Spleen (tissue), 11 donors: ENCODE data around the gene CHSY3. TPM values are rescaled to one million over a fixed set of nuclear protein-coding genes. Genes with fewer than 3 reads are reported as not detected.

Experiments used
- DNase-seq: peaks from one replicate; pipeline ENCODE4 v3.0.0-alpha.2; 2020
- H3K27ac ChIP-seq, 8 donors: fragments of 200-600 bp; sonication (generic) in 7 of 8; 1 replicate in 4 of 8; 2 replicates in 4 of 8; pipeline versions ENCODE4 v1.5.0 to v1.8.0; 2016 to 2021; ENCODE audit warnings: inconsistent platforms in 4 of 8, mild to moderate bottlenecking in 4 of 8, moderate library complexity in 1 of 8
- H3K27me3 ChIP-seq, 7 donors: fragments of 200-600 bp; sonication (generic) in 6 of 7; replicated peaks in 1 of 7; 1 replicate in 4 of 7; 2 replicates in 3 of 7; pipeline versions ENCODE4 v1.5.0 to v1.8.0; 2016 to 2021; ENCODE audit warnings: inconsistent platforms in 3 of 7, mild to moderate bottlenecking in 1 of 7
- H3K36me3 ChIP-seq, 6 donors: fragments of 200-600 bp; sonication (generic) in 5 of 6; 1 replicate in 4 of 6; 2 replicates in 2 of 6; pipeline versions ENCODE4 v1.5.0 to v1.8.0; 2016 to 2021; ENCODE audit warnings: inconsistent platforms in 2 of 6
- H3K4me1 ChIP-seq, 6 donors: fragments of 200-600 bp; sonication (generic) in 5 of 6; 1 replicate in 3 of 6; 2 replicates in 3 of 6; pipeline versions ENCODE4 v1.5.0 to v1.8.0; 2016 to 2021; ENCODE audit warnings: inconsistent platforms in 3 of 6
- H3K4me3 ChIP-seq, 8 donors: fragments of 200-600 bp; sonication (generic) in 7 of 8; 1 replicate in 4 of 8; 2 replicates in 4 of 8; pipeline versions ENCODE4 v1.5.0 to v1.8.0; 2016 to 2021; ENCODE audit warnings: inconsistent platforms in 4 of 8, mild to moderate bottlenecking in 4 of 8, moderate library complexity in 2 of 8
- H3K9me3 ChIP-seq, 8 donors: fragments of 200-600 bp; sonication (generic) in 7 of 8; 1 replicate in 4 of 8; 2 replicates in 4 of 8; pipeline versions ENCODE4 v1.5.0 to v1.8.0; 2016 to 2021; ENCODE audit warnings: inconsistent platforms in 4 of 8
- POLR2A ChIP-seq, 3 donors: fragments of 450-650 bp; IDR thresholded peaks; one replicate each; pipeline ENCODE4 v1.5.1; 2017; ENCODE audit warnings: antibody characterized with exemption in 3 of 3, mild to moderate bottlenecking in 1 of 3
- POLR2AphosphoS5 ChIP-seq, 3 donors: sonication (generic); formaldehyde crosslinking; IDR thresholded peaks; one replicate each; pipeline ENCODE4 v1.5.1; 2017; ENCODE audit warnings: antibody characterized with exemption in 3 of 3
- WGBS, 5 donors: extraction: QIAGEN DNeasy Blood & Tissue Kit in 3 of 5; methylation state at CpG; one replicate each; pipeline versions ENCODE4 v1.1.5 to v1.1.7; 2013 to 2018; 5-methylcytosine and 5-hydroxymethylcytosine counted together
- intact Hi-C: fragments of 100-400 bp; cut with DNase I; formaldehyde crosslinking; loops from one replicate; pipeline ENCODE4 v1.15.0; 2023; ENCODE audit warnings: low total_unique reads
- polyA plus RNA-seq, 3 donors: library from polyadenylated mRNA; stranded (reverse); fragments of 200-250 nt; gene quantifications; one replicate each; pipeline ENCODE4 v1.2.1, GENCODE V29; 2013
- total RNA-seq, 7 donors: library from RNA; depleted of rRNA in 3 of 7; stranded (reverse); fragments of >200 nt in 3 of 7; fragmentation: NEBNext Ultra II Directional in 4 of 7; extraction: Animal tissue kit (Norgen Biotek cat#: 25700) in 4 of 7; gene quantifications; one replicate each; pipeline versions ENCODE4 v1.1.0 to v1.2.1, GENCODE V29; 2016 to 2021
- TF ChIP-seq, protein P1 (sequence below), 11 experiments: fragments of 200-600 bp in 7 of 11; fragments of 450-650 bp in 4 of 11; sonication (generic) in 4 of 11; IDR thresholded peaks in 8 of 11; conservative IDR thresholded peaks in 3 of 11; 1 replicate in 7 of 11; 2 replicates in 4 of 11; pipeline versions ENCODE4 v1.4.0 to v1.8.0; 2016 to 2021; ENCODE audit warnings: antibody characterized with exemption in 11 of 11, inconsistent platforms in 4 of 11, mild to moderate bottlenecking in 1 of 11
- donor health status: healthy with polysubstance abuse.
- donor health status: DM: no; HTN: no; CAD: no; lungs with moderate emphysema.
- donor health status: DM: no; HTN: no; CAD: no.
- donor health status: Bipolar disorder and iron deficiency.
- donor health status: healthy.
- donor health status: DM: no; HTN: no; CAD: no.
- donor health status: DM: yes; HTN: yes; CAD: no.

CHSY3 gene
- total and polyA plus RNA-seq, 10 donors = 0.07 to 3.0 (median 1.5) TPM

DNA sequence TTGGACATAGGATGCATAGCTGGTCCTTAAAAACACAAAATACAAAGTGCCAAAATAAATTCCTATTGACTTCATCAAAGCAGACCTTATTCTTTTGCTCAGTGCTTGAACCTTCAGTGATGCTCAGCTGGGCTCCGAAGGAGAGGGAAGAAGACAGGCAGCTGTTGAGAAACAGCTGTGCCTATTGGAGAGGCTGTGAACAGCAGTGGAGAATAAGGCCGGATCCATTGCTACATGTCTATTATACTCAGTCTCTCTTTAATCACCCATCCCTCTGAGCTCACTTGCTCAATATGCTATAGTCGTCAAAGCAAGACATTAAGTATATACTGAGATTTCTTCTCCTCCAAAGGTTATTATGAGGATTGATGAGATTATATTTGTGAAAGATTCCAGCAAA is 174.4 kb downstream of the CHSY3 start:
- Histone ChIP-seq H3K36me3 (no peaks in the 10 kb centered on the region), H3K27ac (no peak overlapping the region), H3K9me3 (no peaks in the 10 kb centered on the region), H3K27me3 (no peaks in the 10 kb centered on the region), H3K4me1 (no peaks in the 10 kb centered on the region), H3K4me3 (no peak overlapping the region)
- 76 to 88% (median 82%) methylated on average over 3 of the region's 3 CpGs for WGBS, 5 donors
- TF ChIP-seq POLR2A (IDR thresholded peaks at IDR 0.05) = no peak
- TF ChIP-seq POLR2AphosphoS5 (IDR thresholded peaks at IDR 0.05) = no peak
- TF ChIP-seq, protein P1, sequence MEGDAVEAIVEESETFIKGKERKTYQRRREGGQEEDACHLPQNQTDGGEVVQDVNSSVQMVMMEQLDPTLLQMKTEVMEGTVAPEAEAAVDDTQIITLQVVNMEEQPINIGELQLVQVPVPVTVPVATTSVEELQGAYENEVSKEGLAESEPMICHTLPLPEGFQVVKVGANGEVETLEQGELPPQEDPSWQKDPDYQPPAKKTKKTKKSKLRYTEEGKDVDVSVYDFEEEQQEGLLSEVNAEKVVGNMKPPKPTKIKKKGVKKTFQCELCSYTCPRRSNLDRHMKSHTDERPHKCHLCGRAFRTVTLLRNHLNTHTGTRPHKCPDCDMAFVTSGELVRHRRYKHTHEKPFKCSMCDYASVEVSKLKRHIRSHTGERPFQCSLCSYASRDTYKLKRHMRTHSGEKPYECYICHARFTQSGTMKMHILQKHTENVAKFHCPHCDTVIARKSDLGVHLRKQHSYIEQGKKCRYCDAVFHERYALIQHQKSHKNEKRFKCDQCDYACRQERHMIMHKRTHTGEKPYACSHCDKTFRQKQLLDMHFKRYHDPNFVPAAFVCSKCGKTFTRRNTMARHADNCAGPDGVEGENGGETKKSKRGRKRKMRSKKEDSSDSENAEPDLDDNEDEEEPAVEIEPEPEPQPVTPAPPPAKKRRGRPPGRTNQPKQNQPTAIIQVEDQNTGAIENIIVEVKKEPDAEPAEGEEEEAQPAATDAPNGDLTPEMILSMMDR (IDR thresholded peaks at IDR 0.05 in 8 of 11, conservative IDR thresholded peaks at IDR 0.05 in 3 of 11) = no peak
- intact Hi-C loops = no loop called here
- DNase-seq = no peak

DNA sequence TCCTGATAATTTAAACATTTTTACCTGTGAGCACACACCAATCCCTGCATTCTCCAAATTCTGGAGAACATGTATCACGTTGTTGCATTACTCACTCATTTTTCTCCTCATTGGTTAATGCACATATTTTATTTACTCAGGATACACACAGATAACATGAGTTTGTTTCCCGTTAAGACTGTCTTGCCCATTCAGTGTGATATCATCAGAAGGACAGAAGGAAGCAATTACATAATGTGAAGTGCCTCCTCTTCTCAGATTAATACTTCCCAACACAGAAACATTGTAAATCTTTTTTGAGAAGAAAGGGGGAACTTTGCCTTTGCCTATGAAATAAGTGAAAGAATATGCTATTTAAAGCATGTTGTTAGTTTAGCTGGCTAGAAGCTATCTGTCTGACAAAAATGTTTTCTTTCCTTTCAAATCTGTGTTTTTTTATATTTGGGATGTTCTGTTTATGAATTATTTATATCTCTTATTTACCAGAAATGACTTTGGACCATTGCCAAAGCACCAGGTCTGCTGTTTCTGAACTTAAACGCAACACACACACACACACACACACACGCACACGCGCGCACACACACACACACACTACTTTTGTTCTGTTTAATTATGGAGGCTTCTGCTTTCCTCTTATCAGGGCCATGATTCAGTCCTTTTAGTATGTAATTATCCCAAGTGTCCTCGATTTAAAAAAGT is 186.5 kb downstream of the CHSY3 start:
- WGBS, 5 donors = 54 to 81% (median 70%) methylated on average over 8 of the region's 8 CpGs
- H3K36me3 ChIP-seq = no peaks in the 10 kb centered on the region
- H3K9me3 ChIP-seq = peaks cover 0 to 18% (median 11%) of the 10 kb centered on the region in 8 donors
- no peaks in the 10 kb centered on the region for H3K27me3 ChIP-seq
- intact Hi-C loops = no loop called here
- no peak overlapping the region for H3K27ac ChIP-seq
- no peaks in the 10 kb centered on the region for H3K4me1 ChIP-seq
- TF ChIP-seq, protein P1 (IDR thresholded peaks at IDR 0.05 in 8 of 11, conservative IDR thresholded peaks at IDR 0.05 in 3 of 11) = no peak
- TF ChIP-seq POLR2AphosphoS5 (IDR thresholded peaks at IDR 0.05) = no peak
- no peak for TF ChIP-seq POLR2A (IDR thresholded peaks at IDR 0.05)
- no peak overlapping the region for H3K4me3 ChIP-seq
- no peak for DNase-seq

DNA sequence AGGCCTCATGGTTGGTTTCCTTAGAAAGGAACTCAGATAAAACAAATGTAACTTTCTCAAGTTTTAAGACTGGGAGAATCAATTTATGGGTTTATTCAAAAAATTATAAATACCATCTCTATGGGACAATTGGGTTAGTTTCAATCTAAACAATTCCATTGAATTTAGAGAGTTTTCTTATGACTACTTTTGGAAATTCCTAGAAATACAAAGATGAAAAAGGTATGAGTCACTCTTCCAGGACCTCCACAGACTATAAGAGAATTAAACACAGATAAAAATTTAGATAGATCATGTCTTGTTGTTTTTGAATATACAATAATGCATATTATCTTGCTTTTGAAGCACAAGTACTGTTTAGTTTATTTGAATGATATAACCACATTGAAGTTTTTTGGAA is 188.7 kb downstream of the CHSY3 start:
- no peaks in the 10 kb centered on the region for H3K36me3 ChIP-seq
- H3K27me3 ChIP-seq = no peaks in the 10 kb centered on the region
- peaks cover 0 to 18% (median 11%) of the 10 kb centered on the region in 8 donors for H3K9me3 ChIP-seq
- no peaks in the 10 kb centered on the region for H3K4me1 ChIP-seq
- no peak overlapping the region for H3K4me3 ChIP-seq
- H3K27ac ChIP-seq = no peak overlapping the region
- TF ChIP-seq, protein P1 (IDR thresholded peaks at IDR 0.05 in 8 of 11, conservative IDR thresholded peaks at IDR 0.05 in 3 of 11) = no peak
- TF ChIP-seq POLR2AphosphoS5 (IDR thresholded peaks at IDR 0.05) (no peak), POLR2A (IDR thresholded peaks at IDR 0.05) (no peak)
- DNase-seq = no peak
- intact Hi-C loops = no loop called here

DNA sequence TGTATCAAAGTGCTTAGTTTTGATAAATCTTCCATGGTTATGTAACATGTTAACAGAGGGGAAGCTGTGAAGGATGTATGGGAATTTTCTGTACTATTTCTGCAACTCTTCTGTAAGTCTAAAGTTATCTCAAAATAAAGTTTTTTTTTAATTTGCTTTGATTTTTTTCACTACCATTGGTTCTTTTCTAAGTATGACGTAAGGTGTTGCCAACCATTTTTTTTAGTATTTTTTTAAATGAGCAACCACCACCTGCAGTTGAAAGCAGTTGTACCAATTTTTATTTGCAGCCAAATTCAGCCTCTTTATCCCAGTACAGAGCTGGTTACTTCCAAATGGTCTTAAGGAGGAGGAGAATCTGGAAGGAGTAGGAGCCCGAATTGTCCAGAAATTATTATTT is 192.2 kb downstream of the CHSY3 start:
- 48 to 97% (median 92%) methylated on average over 2 of the region's 2 CpGs for WGBS, 5 donors
- Histone ChIP-seq H3K36me3 (no peaks in the 10 kb centered on the region), H3K4me1 (no peaks in the 10 kb centered on the region), H3K9me3 (peaks cover 0 to 18% (median 11%) of the 10 kb centered on the region in 8 donors), H3K27me3 (no peaks in the 10 kb centered on the region), H3K27ac (no peak overlapping the region), H3K4me3 (no peak overlapping the region)
- no peak for DNase-seq
- TF ChIP-seq POLR2AphosphoS5 (IDR thresholded peaks at IDR 0.05) = no peak
- TF ChIP-seq, protein P1 (IDR thresholded peaks at IDR 0.05 in 8 of 11, conservative IDR thresholded peaks at IDR 0.05 in 3 of 11) = no peak
- TF ChIP-seq POLR2A (IDR thresholded peaks at IDR 0.05) = no peak
- intact Hi-C loops = no loop called here
